Glutamatergic neuron (in vitro differentiated cells): ENCODE measurements around the gene ULK4. TPM values are rescaled to one million over a fixed set of nuclear protein-coding genes. Genes with fewer than 3 reads are reported as not detected.
"Not testable (repeated sequence)": the region's sequence is repeated elsewhere in the genome, so short reads cannot be mapped to it uniquely, and the experiment has no call there.

Experiments
- DNase-seq: peaks from one replicate; pipeline ENCODE4 v3.0.0; 2022
- H3K27ac Mint-ChIP-seq: one replicate; pipeline ENCODE4 v1.8.0; 2020; ENCODE audit warnings: mild to moderate bottlenecking, mixed read lengths, inconsistent platforms; ENCODE audit not compliant: unreplicated experiment
- H3K27me3 Mint-ChIP-seq: one replicate; pipeline ENCODE4 v1.8.0; 2020; ENCODE audit warnings: mild to moderate bottlenecking, moderate library complexity, mixed read lengths, inconsistent platforms; ENCODE audit not compliant: unreplicated experiment
- H3K36me3 Mint-ChIP-seq: one replicate; pipeline ENCODE4 v1.8.0; 2020; ENCODE audit warnings: mild to moderate bottlenecking, mixed read lengths, inconsistent platforms; ENCODE audit not compliant: unreplicated experiment
- H3K4me1 Mint-ChIP-seq: one replicate; pipeline ENCODE4 v1.8.0; 2020; ENCODE audit warnings: mild to moderate bottlenecking, low read depth, mixed read lengths, inconsistent platforms; ENCODE audit not compliant: unreplicated experiment
- H3K4me3 Mint-ChIP-seq: one replicate; pipeline ENCODE4 v1.8.0; 2020; ENCODE audit warnings: mild to moderate bottlenecking, mixed read lengths, inconsistent platforms; ENCODE audit not compliant: unreplicated experiment
- H3K9me3 Mint-ChIP-seq: one replicate; pipeline ENCODE4 v1.8.0; 2020; ENCODE audit warnings: mild to moderate bottlenecking, moderate library complexity, mixed read lengths, inconsistent platforms; ENCODE audit not compliant: unreplicated experiment
- total RNA-seq: library from RNA; stranded (reverse); fragmentation: NEBNext Ultra II Directional; extraction: Animal tissue kit (Norgen Biotek cat#: 25700); gene quantifications from one replicate; pipeline ENCODE4 v1.2.1, GENCODE V29; 2021; ENCODE audit not compliant: unreplicated experiment
- TF ChIP-seq, protein P1 (sequence below): fragments of 200-600 bp; sonication (generic); IDR thresholded peaks from one replicate; pipeline ENCODE4 v1.5.0; 2021; ENCODE audit not compliant: partially characterized antibody, unreplicated experiment

The ULK4 gene
- total RNA-seq, 1 donor from 2014 or later: 9.7 TPM

DNA sequence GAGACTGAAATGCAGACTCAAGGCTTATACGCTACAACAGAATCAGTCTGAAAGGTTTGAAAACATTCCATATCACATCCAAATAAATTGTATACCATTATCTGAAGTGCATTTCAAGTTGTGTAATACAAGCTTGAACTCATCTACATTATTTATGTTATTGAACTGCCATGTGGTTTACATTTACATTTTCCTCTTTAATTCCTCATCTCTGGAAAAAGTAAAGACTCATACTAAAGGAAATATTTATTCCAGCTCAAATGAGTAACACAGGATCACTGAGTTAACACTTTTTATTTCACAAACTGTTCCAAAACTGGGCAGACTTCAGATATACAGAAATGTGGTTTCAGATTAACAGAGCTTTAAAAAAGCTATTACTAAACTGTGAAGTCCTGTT is 282.5 kb downstream of the ULK4 start:
- no peak overlapping the region for H3K27ac Mint-ChIP-seq
- H3K27me3 Mint-ChIP-seq: no peaks in the 10 kb centered on the region
- DNase-seq: no peak
- H3K4me3 Mint-ChIP-seq: no peak overlapping the region
- no peaks in the 10 kb centered on the region for H3K9me3 Mint-ChIP-seq
- H3K36me3 Mint-ChIP-seq: no peaks in the 10 kb centered on the region
- no peaks in the 10 kb centered on the region for H3K4me1 Mint-ChIP-seq
- TF ChIP-seq, protein P1, sequence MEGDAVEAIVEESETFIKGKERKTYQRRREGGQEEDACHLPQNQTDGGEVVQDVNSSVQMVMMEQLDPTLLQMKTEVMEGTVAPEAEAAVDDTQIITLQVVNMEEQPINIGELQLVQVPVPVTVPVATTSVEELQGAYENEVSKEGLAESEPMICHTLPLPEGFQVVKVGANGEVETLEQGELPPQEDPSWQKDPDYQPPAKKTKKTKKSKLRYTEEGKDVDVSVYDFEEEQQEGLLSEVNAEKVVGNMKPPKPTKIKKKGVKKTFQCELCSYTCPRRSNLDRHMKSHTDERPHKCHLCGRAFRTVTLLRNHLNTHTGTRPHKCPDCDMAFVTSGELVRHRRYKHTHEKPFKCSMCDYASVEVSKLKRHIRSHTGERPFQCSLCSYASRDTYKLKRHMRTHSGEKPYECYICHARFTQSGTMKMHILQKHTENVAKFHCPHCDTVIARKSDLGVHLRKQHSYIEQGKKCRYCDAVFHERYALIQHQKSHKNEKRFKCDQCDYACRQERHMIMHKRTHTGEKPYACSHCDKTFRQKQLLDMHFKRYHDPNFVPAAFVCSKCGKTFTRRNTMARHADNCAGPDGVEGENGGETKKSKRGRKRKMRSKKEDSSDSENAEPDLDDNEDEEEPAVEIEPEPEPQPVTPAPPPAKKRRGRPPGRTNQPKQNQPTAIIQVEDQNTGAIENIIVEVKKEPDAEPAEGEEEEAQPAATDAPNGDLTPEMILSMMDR: no peak

DNA sequence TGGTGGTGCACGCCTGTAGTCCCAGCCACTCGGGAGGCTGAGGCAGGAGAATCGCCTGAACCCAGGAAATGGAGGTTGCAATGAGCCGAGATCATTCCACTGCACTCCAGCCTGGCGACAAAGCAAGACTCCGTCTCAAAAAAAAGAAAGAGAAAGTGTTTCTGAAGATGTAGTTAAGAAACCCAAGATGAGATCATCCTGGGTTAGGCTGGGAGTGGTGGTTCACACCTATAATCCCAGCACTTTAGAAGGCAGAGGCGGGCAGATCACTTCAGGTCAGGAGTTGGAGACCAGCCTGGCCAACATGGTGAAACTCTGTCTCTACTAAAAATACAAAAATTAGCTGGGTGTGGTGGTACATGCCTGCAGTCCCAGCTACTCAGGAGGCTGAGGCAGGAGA is 286.8 kb downstream of the ULK4 start:
- H3K4me3 Mint-ChIP-seq, H3K27ac Mint-ChIP-seq, H3K4me1 Mint-ChIP-seq, H3K27me3 Mint-ChIP-seq, H3K36me3 Mint-ChIP-seq, DNase-seq, H3K9me3 Mint-ChIP-seq: not testable (repeated sequence)

DNA sequence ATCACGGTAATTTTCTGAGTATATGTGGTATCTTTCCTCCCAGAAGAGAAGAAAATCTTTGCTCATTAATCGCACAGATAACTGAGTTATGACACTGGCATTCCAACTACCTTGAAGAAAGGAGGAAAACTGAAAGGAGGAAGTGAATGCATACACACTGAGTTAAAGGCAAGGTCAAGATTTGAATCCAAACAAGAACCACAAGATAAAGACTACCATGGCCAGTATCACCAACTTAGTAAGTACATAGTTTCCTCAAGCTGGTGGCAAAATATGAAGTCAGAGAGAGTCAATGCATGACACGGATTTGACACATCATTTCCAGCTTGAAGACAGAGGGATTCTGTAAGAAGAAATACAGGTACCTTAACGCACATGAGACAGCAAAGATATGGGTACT is 287.5 kb downstream of the ULK4 start:
- H3K36me3 Mint-ChIP-seq: no peaks in the 10 kb centered on the region
- H3K27me3 Mint-ChIP-seq: no peaks in the 10 kb centered on the region
- no peak for DNase-seq
- no peaks in the 10 kb centered on the region for H3K9me3 Mint-ChIP-seq
- no peaks in the 10 kb centered on the region for H3K4me1 Mint-ChIP-seq
- TF ChIP-seq, protein P1: no peak
- H3K4me3 Mint-ChIP-seq: no peak overlapping the region
- no peak overlapping the region for H3K27ac Mint-ChIP-seq

DNA sequence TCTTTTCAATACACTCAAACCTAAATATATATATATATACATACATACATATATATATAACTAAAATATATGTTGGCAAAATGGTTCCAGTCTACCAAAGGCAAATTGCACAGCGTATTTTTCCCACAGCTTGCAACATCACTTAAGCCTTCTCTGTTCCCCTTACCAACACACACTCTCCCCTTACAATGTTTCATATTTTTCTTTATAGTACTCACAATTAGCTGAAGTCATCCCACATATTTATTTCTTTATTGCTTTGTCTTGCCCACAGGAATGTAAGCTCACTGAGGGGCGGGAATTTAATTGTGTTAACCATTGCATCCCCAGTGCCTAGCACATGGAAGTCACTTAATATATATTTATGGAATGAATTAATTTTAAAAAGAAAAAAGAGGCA is 288.3 kb downstream of the ULK4 start:
- no peak for DNase-seq
- Mint-ChIP-seq H3K27ac (no peak overlapping the region), H3K9me3 (no peaks in the 10 kb centered on the region), H3K27me3 (no peaks in the 10 kb centered on the region), H3K36me3 (no peaks in the 10 kb centered on the region), H3K4me1 (no peaks in the 10 kb centered on the region), H3K4me3 (no peak overlapping the region)
- TF ChIP-seq, protein P1: no peak

DNA sequence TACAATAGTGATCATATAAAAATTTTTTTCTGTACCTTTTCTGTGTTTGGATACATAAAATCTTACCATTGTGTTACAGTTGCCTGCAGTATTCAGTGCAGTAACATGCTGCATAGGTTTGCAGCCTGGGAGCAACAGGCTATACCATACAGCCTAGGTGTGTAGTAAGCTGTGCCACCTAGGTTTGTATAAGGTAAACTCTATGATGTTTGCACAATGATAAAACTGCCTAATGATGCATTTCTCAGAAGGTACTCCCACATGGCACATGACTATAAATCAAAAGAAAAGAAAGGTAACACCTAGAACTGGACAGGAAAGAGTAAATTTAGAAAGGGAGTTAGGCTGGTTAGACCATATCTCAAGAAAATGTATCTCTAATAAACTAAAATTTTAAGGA is 293.5 kb downstream of the ULK4 start:
- Mint-ChIP-seq H3K9me3 (peaks cover 1% of the 10 kb centered on the region), H3K4me3 (no peak overlapping the region), H3K27ac (no peak overlapping the region), H3K4me1 (no peaks in the 10 kb centered on the region), H3K27me3 (no peaks in the 10 kb centered on the region), H3K36me3 (no peaks in the 10 kb centered on the region)
- DNase-seq: no peak
- TF ChIP-seq, protein P1: no peak

DNA sequence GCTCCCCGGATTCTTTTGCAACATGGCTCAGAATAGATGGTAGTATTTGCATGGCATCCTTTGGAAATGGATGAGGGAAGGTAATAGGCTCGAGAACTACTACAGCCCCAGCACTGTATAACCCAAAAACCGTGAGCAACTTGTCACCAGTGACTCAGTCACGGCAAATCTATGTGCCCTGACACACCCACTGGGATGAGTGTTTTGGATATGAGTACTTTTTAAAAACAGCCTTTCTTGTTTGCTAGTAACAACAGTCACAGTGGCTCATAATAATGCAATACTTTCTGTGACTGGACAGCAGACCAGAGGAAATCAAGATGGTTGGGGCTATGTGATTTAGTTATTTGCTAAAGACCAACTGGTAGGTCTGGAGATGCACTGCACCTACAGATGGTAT is 299.6 kb downstream of the ULK4 start:
- TF ChIP-seq, protein P1: no peak
- no peaks in the 10 kb centered on the region for H3K27me3 Mint-ChIP-seq
- H3K36me3 Mint-ChIP-seq: no peaks in the 10 kb centered on the region
- no peak for DNase-seq
- H3K4me1 Mint-ChIP-seq: no peaks in the 10 kb centered on the region
- peaks cover 1% of the 10 kb centered on the region for H3K9me3 Mint-ChIP-seq
- H3K4me3 Mint-ChIP-seq: no peak overlapping the region
- no peak overlapping the region for H3K27ac Mint-ChIP-seq
